ENCODE measurements around the gene SCAF8.

DNA sequence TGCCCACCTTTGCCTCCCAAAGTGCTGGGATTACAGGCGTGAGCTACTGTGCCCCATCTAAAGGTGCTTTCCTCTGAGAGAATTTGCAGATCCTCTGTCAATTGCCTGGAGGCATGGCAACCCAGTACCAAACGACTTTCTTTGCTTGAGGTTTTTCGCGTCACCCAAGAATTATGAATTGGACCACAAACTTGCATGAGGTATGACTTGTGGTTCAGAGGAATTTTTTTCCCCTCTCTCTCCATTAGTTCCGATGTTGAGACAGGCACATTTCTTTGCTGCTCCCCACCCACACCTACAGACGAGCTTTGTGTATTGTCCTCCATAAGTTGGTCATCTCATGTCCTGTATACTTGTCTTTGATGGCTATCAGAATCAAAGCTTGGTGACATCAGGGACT lies 11.8 kb upstream of the SCAF8 start:
- TF ChIP-seq, protein P1, sequence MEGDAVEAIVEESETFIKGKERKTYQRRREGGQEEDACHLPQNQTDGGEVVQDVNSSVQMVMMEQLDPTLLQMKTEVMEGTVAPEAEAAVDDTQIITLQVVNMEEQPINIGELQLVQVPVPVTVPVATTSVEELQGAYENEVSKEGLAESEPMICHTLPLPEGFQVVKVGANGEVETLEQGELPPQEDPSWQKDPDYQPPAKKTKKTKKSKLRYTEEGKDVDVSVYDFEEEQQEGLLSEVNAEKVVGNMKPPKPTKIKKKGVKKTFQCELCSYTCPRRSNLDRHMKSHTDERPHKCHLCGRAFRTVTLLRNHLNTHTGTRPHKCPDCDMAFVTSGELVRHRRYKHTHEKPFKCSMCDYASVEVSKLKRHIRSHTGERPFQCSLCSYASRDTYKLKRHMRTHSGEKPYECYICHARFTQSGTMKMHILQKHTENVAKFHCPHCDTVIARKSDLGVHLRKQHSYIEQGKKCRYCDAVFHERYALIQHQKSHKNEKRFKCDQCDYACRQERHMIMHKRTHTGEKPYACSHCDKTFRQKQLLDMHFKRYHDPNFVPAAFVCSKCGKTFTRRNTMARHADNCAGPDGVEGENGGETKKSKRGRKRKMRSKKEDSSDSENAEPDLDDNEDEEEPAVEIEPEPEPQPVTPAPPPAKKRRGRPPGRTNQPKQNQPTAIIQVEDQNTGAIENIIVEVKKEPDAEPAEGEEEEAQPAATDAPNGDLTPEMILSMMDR (IDR thresholded peaks at IDR 0.05; ENCODE audit: poor library complexity) = no peak
- TF ChIP-seq EZH2 (IDR thresholded peaks at IDR 0.05; ENCODE audit: borderline replicate concordance) = no peak
- no peak for TF ChIP-seq EZH2phosphoT487 (IDR thresholded peaks at IDR 0.05; ENCODE audit: low read depth, severe bottlenecking, unreplicated experiment)

Data from hepatocyte (in vitro differentiated cells).